ENCODE data around the gene TGFBI. TPM values are rescaled to one million over a fixed set of nuclear protein-coding genes. Genes with fewer than 3 reads are reported as not detected.

The TGFBI gene
- total and polyA plus RNA-seq, 4 donors = 66.1 to 245 (median 132) TPM

DNA sequence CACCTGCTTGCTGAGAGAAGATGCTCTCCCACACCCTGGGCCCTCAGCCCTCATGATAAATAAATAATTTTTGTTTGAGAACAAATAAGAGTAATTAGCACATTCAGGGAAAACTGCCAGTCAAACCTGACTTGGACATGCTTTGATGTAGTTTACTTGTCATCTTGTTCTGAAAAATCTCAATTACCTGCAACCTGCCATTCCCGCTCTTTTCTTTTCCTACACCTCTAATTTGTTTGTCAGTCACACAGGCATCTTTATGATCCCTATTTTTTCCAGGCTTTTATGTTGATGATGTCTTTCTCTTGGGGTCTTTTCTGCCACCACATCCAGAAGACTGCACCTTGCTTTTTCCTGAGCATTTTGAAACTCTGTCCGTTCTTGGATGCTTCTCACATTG lies 28.6 kb upstream of the TGFBI start:
- H3K27ac ChIP-seq (ENCODE audit: low read depth, low read length) = no peak overlapping the region
- H3K4me3 ChIP-seq (ENCODE audit: low read depth, low read length) = no peak overlapping the region
- no peaks in the 10 kb centered on the region for H3K9me3 ChIP-seq (ENCODE audit: control insufficient read depth, insufficient read depth, low read length)
- no peaks in the 10 kb centered on the region for H3K27me3 ChIP-seq (ENCODE audit: control insufficient read depth, insufficient read depth, low read length)
- H3K36me3 ChIP-seq (ENCODE audit: control insufficient read depth, insufficient read depth, low read length) = no peaks in the 10 kb centered on the region
- 63% methylated on average over 1 of the region's 2 CpGs for whole genome bisulfite sequencing (ENCODE audit: insufficient coverage)
- DNase-seq (ENCODE audit: low read depth in 4 of 6, low spot score in 6 of 6) = no peak
- peaks cover 10% of the 10 kb centered on the region for H3K4me1 ChIP-seq (ENCODE audit: control insufficient read depth, insufficient read depth, low read length)

DNA sequence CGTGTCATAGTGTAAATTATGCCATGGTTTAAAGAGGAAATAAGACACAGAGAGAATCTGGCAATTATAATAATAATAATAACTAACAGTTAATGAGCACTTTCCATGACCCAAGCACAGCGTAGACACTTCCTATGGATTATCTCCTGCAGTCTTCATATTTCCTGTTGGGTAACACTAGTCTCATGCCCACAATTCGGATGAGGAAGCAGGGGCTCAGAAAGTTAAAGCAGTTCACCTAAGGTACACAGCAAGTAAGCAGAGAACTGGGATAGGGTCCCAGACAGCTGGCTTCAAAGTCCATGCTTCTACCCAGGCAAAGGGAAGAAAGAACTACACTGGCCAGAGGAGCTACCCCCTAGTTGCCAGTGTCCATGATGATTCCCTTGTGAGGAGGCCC lies 27.9 kb upstream of the TGFBI start:
- Histone ChIP-seq H3K4me3 (ENCODE audit: low read depth, low read length) (no peak overlapping the region), H3K4me1 (ENCODE audit: control insufficient read depth, insufficient read depth, low read length) (peaks cover 10% of the 10 kb centered on the region), H3K27me3 (ENCODE audit: control insufficient read depth, insufficient read depth, low read length) (no peaks in the 10 kb centered on the region), H3K9me3 (ENCODE audit: control insufficient read depth, insufficient read depth, low read length) (no peaks in the 10 kb centered on the region), H3K36me3 (ENCODE audit: control insufficient read depth, insufficient read depth, low read length) (no peaks in the 10 kb centered on the region), H3K27ac (ENCODE audit: low read depth, low read length) (no peak overlapping the region)
- WGBS (ENCODE audit: insufficient coverage) = 89% methylated on average over 2 of the region's 3 CpGs
- DNase-seq (ENCODE audit: low read depth in 4 of 6, low spot score in 6 of 6) = no peak

GRCh38 chr5:136001466-136001981 lies 27.3 kb upstream of the TGFBI start:
- H3K9me3 ChIP-seq (ENCODE audit: control insufficient read depth, insufficient read depth, low read length) = no peaks in the 10 kb centered on the region
- no peak overlapping the region for H3K4me3 ChIP-seq (ENCODE audit: low read depth, low read length)
- 79% methylated on average over 2 of the region's 5 CpGs for WGBS (ENCODE audit: insufficient coverage)
- H3K27me3 ChIP-seq (ENCODE audit: control insufficient read depth, insufficient read depth, low read length) = no peaks in the 10 kb centered on the region
- no peaks in the 10 kb centered on the region for H3K36me3 ChIP-seq (ENCODE audit: control insufficient read depth, insufficient read depth, low read length)
- peak in 1 of 6 donors; percentile 12 for DNase-seq (ENCODE audit: low read depth in 4 of 6, low spot score in 6 of 6)
- H3K27ac ChIP-seq (ENCODE audit: low read depth, low read length) = no peak overlapping the region
- peaks cover 10% of the 10 kb centered on the region for H3K4me1 ChIP-seq (ENCODE audit: control insufficient read depth, insufficient read depth, low read length)

- H3K36me3 ChIP-seq (ENCODE audit: control insufficient read depth, insufficient read depth, low read length) = no peaks in the 10 kb centered on the region
- 80% methylated on average over 1 of the region's 3 CpGs for WGBS (ENCODE audit: insufficient coverage)
- H3K4me1 ChIP-seq (ENCODE audit: control insufficient read depth, insufficient read depth, low read length) = peaks cover 7% of the 10 kb centered on the region
- H3K9me3 ChIP-seq (ENCODE audit: control insufficient read depth, insufficient read depth, low read length) = no peaks in the 10 kb centered on the region
- no peak for DNase-seq (ENCODE audit: low read depth in 4 of 6, low spot score in 6 of 6)
- H3K4me3 ChIP-seq (ENCODE audit: low read depth, low read length) = no peak overlapping the region
- H3K27ac ChIP-seq (ENCODE audit: low read depth, low read length) = no peak overlapping the region
- H3K27me3 ChIP-seq (ENCODE audit: control insufficient read depth, insufficient read depth, low read length) = no peaks in the 10 kb centered on the region
Measured at GRCh38 chr5:136004436-136004835, 24.4 kb upstream of the TGFBI start.

- Histone ChIP-seq H3K36me3 (ENCODE audit: control insufficient read depth, insufficient read depth, low read length) (no peaks in the 10 kb centered on the region), H3K27ac (ENCODE audit: low read depth, low read length) (no peak overlapping the region)
- WGBS (ENCODE audit: insufficient coverage) = 88% methylated on average over 6 of the region's 9 CpGs
Measured at GRCh38 chr5:136005476-136005875, 23.3 kb upstream of the TGFBI start.

GRCh38 chr5:136006164-136006563 lies 22.6 kb upstream of the TGFBI start:
- no peak overlapping the region for H3K27ac ChIP-seq (ENCODE audit: low read depth, low read length)
- peaks cover 6% of the 10 kb centered on the region for H3K4me1 ChIP-seq (ENCODE audit: control insufficient read depth, insufficient read depth, low read length)
- no peak overlapping the region for H3K4me3 ChIP-seq (ENCODE audit: low read depth, low read length)
- WGBS (ENCODE audit: insufficient coverage) = 82% methylated on average over 10 of the region's 11 CpGs
- H3K9me3 ChIP-seq (ENCODE audit: control insufficient read depth, insufficient read depth, low read length) = no peaks in the 10 kb centered on the region
- no peaks in the 10 kb centered on the region for H3K36me3 ChIP-seq (ENCODE audit: control insufficient read depth, insufficient read depth, low read length)
- H3K27me3 ChIP-seq (ENCODE audit: control insufficient read depth, insufficient read depth, low read length) = no peaks in the 10 kb centered on the region
- DNase-seq (ENCODE audit: low read depth in 4 of 6, low spot score in 6 of 6) = no peak

More at GRCh38 chr5:136005476-136005875, 23.3 kb upstream of the TGFBI start:
- Histone ChIP-seq H3K4me1 (ENCODE audit: control insufficient read depth, insufficient read depth, low read length) (peaks cover 7% of the 10 kb centered on the region), H3K4me3 (ENCODE audit: low read depth, low read length) (no peak overlapping the region), H3K27me3 (ENCODE audit: control insufficient read depth, insufficient read depth, low read length) (no peaks in the 10 kb centered on the region), H3K9me3 (ENCODE audit: control insufficient read depth, insufficient read depth, low read length) (no peaks in the 10 kb centered on the region)
- DNase-seq (ENCODE audit: low read depth in 4 of 6, low spot score in 6 of 6) = no peak

DNA sequence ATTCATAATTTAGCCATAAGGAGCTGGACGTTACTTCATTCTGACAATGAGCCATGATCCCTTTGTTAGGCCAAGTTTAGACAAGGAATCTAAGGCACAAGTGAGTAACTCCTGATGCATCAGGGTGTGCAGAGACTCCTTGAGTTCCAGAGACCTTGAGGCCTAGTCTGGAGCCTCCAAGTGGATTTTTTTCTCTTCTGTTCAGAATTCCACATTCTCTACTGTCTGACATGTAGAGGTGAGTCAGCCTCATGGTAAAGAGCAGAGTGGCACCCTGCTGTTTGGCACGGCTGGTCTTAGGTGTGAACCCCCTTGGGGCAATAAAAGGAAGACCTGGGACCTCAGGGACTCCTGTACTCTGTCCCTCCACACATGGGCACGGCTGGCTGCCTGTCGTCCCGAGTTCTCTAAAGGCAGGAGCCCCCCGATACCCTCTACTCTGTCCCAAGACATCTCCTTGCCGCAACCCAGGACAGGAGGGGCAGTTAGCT lies 22.0 kb upstream of the TGFBI start:
- Histone ChIP-seq H3K27me3 (ENCODE audit: control insufficient read depth, insufficient read depth, low read length) (no peaks in the 10 kb centered on the region), H3K4me1 (ENCODE audit: control insufficient read depth, insufficient read depth, low read length) (no peaks in the 10 kb centered on the region), H3K27ac (ENCODE audit: low read depth, low read length) (no peak overlapping the region), H3K36me3 (ENCODE audit: control insufficient read depth, insufficient read depth, low read length) (no peaks in the 10 kb centered on the region), H3K9me3 (ENCODE audit: control insufficient read depth, insufficient read depth, low read length) (no peaks in the 10 kb centered on the region), H3K4me3 (ENCODE audit: low read depth, low read length) (no peak overlapping the region)
- no peak for DNase-seq (ENCODE audit: low read depth in 4 of 6, low spot score in 6 of 6)
- 75% methylated on average over 5 of the region's 7 CpGs for WGBS (ENCODE audit: insufficient coverage)

- Histone ChIP-seq H3K4me3 (ENCODE audit: low read depth, low read length) (no peak overlapping the region), H3K27ac (ENCODE audit: low read depth, low read length) (no peak overlapping the region), H3K27me3 (ENCODE audit: control insufficient read depth, insufficient read depth, low read length) (no peaks in the 10 kb centered on the region), H3K36me3 (ENCODE audit: control insufficient read depth, insufficient read depth, low read length) (no peaks in the 10 kb centered on the region), H3K4me1 (ENCODE audit: control insufficient read depth, insufficient read depth, low read length) (no peaks in the 10 kb centered on the region), H3K9me3 (ENCODE audit: control insufficient read depth, insufficient read depth, low read length) (no peaks in the 10 kb centered on the region)
- WGBS (ENCODE audit: insufficient coverage) = 92% methylated on average over 1 of the region's 4 CpGs
- no peak for DNase-seq (ENCODE audit: low read depth in 4 of 6, low spot score in 6 of 6)
Measured at GRCh38 chr5:136007271-136007670, 21.5 kb upstream of the TGFBI start.

- H3K9me3 ChIP-seq (ENCODE audit: control insufficient read depth, insufficient read depth, low read length) = no peaks in the 10 kb centered on the region
- H3K27ac ChIP-seq (ENCODE audit: low read depth, low read length) = no peak overlapping the region
- no peaks in the 10 kb centered on the region for H3K27me3 ChIP-seq (ENCODE audit: control insufficient read depth, insufficient read depth, low read length)
- H3K4me3 ChIP-seq (ENCODE audit: low read depth, low read length) = no peak overlapping the region
- peaks cover 10% of the 10 kb centered on the region for H3K4me1 ChIP-seq (ENCODE audit: control insufficient read depth, insufficient read depth, low read length)
- no peaks in the 10 kb centered on the region for H3K36me3 ChIP-seq (ENCODE audit: control insufficient read depth, insufficient read depth, low read length)
- peak in 1 of 6 donors; percentile 49 for DNase-seq (ENCODE audit: low read depth in 4 of 6, low spot score in 6 of 6)
- WGBS (ENCODE audit: insufficient coverage) = no CpG with 5 or more reads among the region's 4 CpGs
Measured at GRCh38 chr5:136011414-136012001, 17.3 kb upstream of the TGFBI start.
